Parathyroid adenoma (tissue), 2 donors: Measurements from ENCODE around the gene FLYWCH2.

Experiments used
- H2AFZ ChIP-seq: fragments of 300-600 bp; sonication (generic); one replicate; pipeline ENCODE4 v1.7.0; 2017; ENCODE audit warnings: antibody characterized with exemption, mild to moderate bottlenecking
- H3K27ac ChIP-seq: fragments of 300-600 bp; sonication (generic); one replicate; pipeline ENCODE4 v1.7.0; 2017
- H3K27me3 ChIP-seq: fragments of 300-600 bp; sonication (generic); one replicate; pipeline ENCODE4 v1.7.0; 2017; ENCODE audit warnings: low read length; ENCODE audit not compliant: control insufficient read depth, insufficient read depth
- H3K36me3 ChIP-seq: fragments of 300-600 bp; sonication (generic); one replicate; pipeline ENCODE4 v1.7.0; 2017; ENCODE audit warnings: low read length; ENCODE audit not compliant: control insufficient read depth, insufficient read depth
- H3K4me1 ChIP-seq: fragments of 300-600 bp; sonication (generic); one replicate; pipeline ENCODE4 v1.7.0; 2017; ENCODE audit warnings: control low read depth
- H3K4me2 ChIP-seq: fragments of 300-600 bp; sonication (generic); one replicate; pipeline ENCODE4 v1.7.0; 2017; ENCODE audit warnings: low read length
- H3K4me3 ChIP-seq: fragments of 300-600 bp; sonication (generic); one replicate; pipeline ENCODE4 v1.7.0; 2017; ENCODE audit warnings: low read depth, low read length
- H3K79me2 ChIP-seq: fragments of 300-600 bp; sonication (generic); one replicate; pipeline ENCODE4 v1.7.0; 2017; ENCODE audit warnings: control low read depth
- H3K9ac ChIP-seq: fragments of 300-600 bp; sonication (generic); one replicate; pipeline ENCODE4 v1.7.0; 2017; ENCODE audit warnings: mild to moderate bottlenecking
- H3K9me3 ChIP-seq: fragments of 300-600 bp; sonication (generic); one replicate; pipeline ENCODE4 v1.7.0; 2017; ENCODE audit warnings: low read length; ENCODE audit not compliant: control insufficient read depth
- CTCF ChIP-seq: fragments of 300-600 bp; sonication (generic); IDR thresholded peaks from one replicate; pipeline ENCODE4 v1.7.0; 2017; ENCODE audit warnings: antibody characterized with exemption, mild to moderate bottlenecking
- donor health status: primary hyperparathyroidism.

FLYWCH2 gene

GRCh38 chr16:2836646-2837508, 46.1 kb upstream of the FLYWCH2 start:
- H2AFZ ChIP-seq, result no peak overlapping the region
- no peaks in the 10 kb centered on the region for H3K4me1 ChIP-seq
- H3K27ac ChIP-seq, result no peak overlapping the region
- no peak overlapping the region for H3K9ac ChIP-seq
- H3K36me3 ChIP-seq, result no peaks in the 10 kb centered on the region
- H3K27me3 ChIP-seq, result no peaks in the 10 kb centered on the region
- no peaks in the 10 kb centered on the region for H3K9me3 ChIP-seq
- no peak for TF ChIP-seq CTCF
- no peak overlapping the region for H3K4me2 ChIP-seq
- H3K79me2 ChIP-seq, result no peaks in the 10 kb centered on the region
- no peak overlapping the region for H3K4me3 ChIP-seq

GRCh38 chr16:2838928-2839327, 44.1 kb upstream of the FLYWCH2 start:
- Histone ChIP-seq H3K27ac (no peak overlapping the region), H3K79me2 (no peaks in the 10 kb centered on the region), H3K27me3 (no peaks in the 10 kb centered on the region), H3K4me3 (no peak overlapping the region), H3K36me3 (no peaks in the 10 kb centered on the region), H3K9me3 (no peaks in the 10 kb centered on the region), H3K9ac (no peak overlapping the region), H2AFZ (peak overlapping the region; percentile 30), H3K4me1 (peaks cover 4% of the 10 kb centered on the region), H3K4me2 (no peak overlapping the region)
- peak; percentile 93 for TF ChIP-seq CTCF

- no peak overlapping the region for H3K4me2 ChIP-seq
- H3K36me3 ChIP-seq, result no peaks in the 10 kb centered on the region
- no peaks in the 10 kb centered on the region for H3K9me3 ChIP-seq
- no peaks in the 10 kb centered on the region for H3K27me3 ChIP-seq
- H3K4me3 ChIP-seq, result no peak overlapping the region
- H2AFZ ChIP-seq, result no peak overlapping the region
- peaks cover 4% of the 10 kb centered on the region for H3K4me1 ChIP-seq
- no peaks in the 10 kb centered on the region for H3K79me2 ChIP-seq
- no peak for TF ChIP-seq CTCF
- H3K9ac ChIP-seq, result no peak overlapping the region
- H3K27ac ChIP-seq, result no peak overlapping the region
Measured at GRCh38 chr16:2839650-2840450, 43.2 kb upstream of the FLYWCH2 start.

GRCh38 chr16:2840914-2841313, 42.1 kb upstream of the FLYWCH2 start:
- no peak for TF ChIP-seq CTCF
- no peaks in the 10 kb centered on the region for H3K36me3 ChIP-seq
- H2AFZ ChIP-seq, result no peak overlapping the region
- H3K4me3 ChIP-seq, result no peak overlapping the region
- H3K4me1 ChIP-seq, result peaks cover 4% of the 10 kb centered on the region
- H3K79me2 ChIP-seq, result no peaks in the 10 kb centered on the region
- no peak overlapping the region for H3K9ac ChIP-seq
- no peak overlapping the region for H3K4me2 ChIP-seq
- H3K27me3 ChIP-seq, result no peaks in the 10 kb centered on the region
- no peak overlapping the region for H3K27ac ChIP-seq
- H3K9me3 ChIP-seq, result no peaks in the 10 kb centered on the region
